HepG2 (cell line): ENCODE results near the gene S100A13. TPM values are rescaled to one million over a fixed set of nuclear protein-coding genes. Genes with fewer than 3 reads are reported as not detected.

Experiments
- AHR ChIP-seq: IDR thresholded peaks from 2 replicates; pipeline ENCODE4 v1.6.1; 2018; ENCODE audit warnings: missing genetic modification reagents, missing compliant biosample characterization
- BCL3 ChIP-seq: sonication (generic); formaldehyde crosslinking; IDR thresholded peaks from 2 replicates; pipeline ENCODE4 v1.5.1; 2020; ENCODE audit warnings: mild to moderate bottlenecking, missing genetic modification reagents, moderate library complexity
- FOXP1 ChIP-seq, 2 experiments: fragments of 450-650 bp in 1 of 2; IDR thresholded peaks; 2 replicates each; pipeline ENCODE4 v1.6.1; 2017 to 2018; ENCODE audit warnings: antibody characterized with exemption in 1 of 2
- HHEX ChIP-seq: IDR thresholded peaks from 2 replicates; pipeline ENCODE4 v1.6.1; 2016; ENCODE audit warnings: control low read depth
- PBX2 ChIP-seq: IDR thresholded peaks from 2 replicates; pipeline ENCODE4 v1.6.1; 2016; ENCODE audit warnings: control low read depth
- PCBP2 ChIP-seq: fragments of 200-400 bp; formaldehyde crosslinking; optimal IDR thresholded peaks from 2 replicates; pipeline ENCODE3; 2018; ENCODE audit warnings: low read length, low read depth; ENCODE audit not compliant: poor library complexity, severe bottlenecking
- POGZ ChIP-seq: sonication (generic); formaldehyde crosslinking; IDR thresholded peaks from 2 replicates; pipeline ENCODE4 v1.4.0; 2020; ENCODE audit warnings: mild to moderate bottlenecking, missing genetic modification reagents
- RFXAP ChIP-seq: sonication (generic); formaldehyde crosslinking; IDR thresholded peaks from 2 replicates; pipeline ENCODE4 v1.4.0; 2020; ENCODE audit warnings: missing genetic modification reagents, borderline replicate concordance
- TOPORS ChIP-seq: sonication (generic); formaldehyde crosslinking; IDR thresholded peaks from 2 replicates; pipeline ENCODE4 v1.8.0; 2023; ENCODE audit warnings: mild to moderate bottlenecking, missing genetic modification reagents
- TP53 ChIP-seq: sonication (generic); formaldehyde crosslinking; conservative IDR thresholded peaks from 2 replicates; pipeline ENCODE4 v1.4.0; 2020; ENCODE audit warnings: missing genetic modification reagents
- ZBTB21 ChIP-seq: sonication (generic); formaldehyde crosslinking; IDR thresholded peaks from 2 replicates; pipeline ENCODE4 v1.4.0; 2020; ENCODE audit warnings: missing genetic modification reagents
- ZBTB26 ChIP-seq: IDR thresholded peaks from 2 replicates; pipeline ENCODE4 v1.6.1; 2016; ENCODE audit warnings: missing compliant biosample characterization, missing genetic modification reagents, borderline replicate concordance
- ZNF644 ChIP-seq: IDR thresholded peaks from 2 replicates; pipeline ENCODE4 v1.6.1; 2016; ENCODE audit warnings: low read depth
- ZSCAN25 ChIP-seq: sonication (generic); formaldehyde crosslinking; IDR thresholded peaks from 2 replicates; pipeline ENCODE4 v1.8.0; 2022; ENCODE audit warnings: mild to moderate bottlenecking, missing genetic modification reagents
- polyA plus RNA-seq, 8 experiments: library from polyadenylated mRNA; depleted of rRNA in 3 of 8; stranded (reverse) in 7 of 8; unstranded in 1 of 8; fragments of >200 nt; fragmentation: Illumina TruSeq in 4 of 8; extraction: Trizol in 4 of 8; gene quantifications; 2 replicates each; pipeline versions ENCODE4 v1.2.1 to v1.2.3, GENCODE V29; 2011 to 2016; ENCODE audit warnings: low read depth in 4 of 8, missing spikeins in 1 of 8, mixed read lengths in 1 of 8; ENCODE audit not compliant: insufficient read depth in 1 of 8
- total RNA-seq, 5 experiments: library from RNA; depleted of rRNA; stranded (reverse); fragments of >200 nt; fragmentation: Illumina TruSeq; extraction: Trizol; gene quantifications; 2 replicates each; pipeline ENCODE4 v1.2.3, GENCODE V29; 2016; ENCODE audit warnings: low read depth in 1 of 5
- TF ChIP-seq, protein P1 (sequence below): IDR thresholded peaks from 2 replicates; pipeline ENCODE4 v1.6.1; 2016
- TF ChIP-seq, protein P2 (sequence below): sonication (generic); formaldehyde crosslinking; IDR thresholded peaks from 2 replicates; pipeline ENCODE4 v1.4.0; 2020; ENCODE audit warnings: missing genetic modification reagents
- TF ChIP-seq, protein P3 (sequence below): sonication (generic); formaldehyde crosslinking; IDR thresholded peaks from 2 replicates; pipeline ENCODE4 v1.5.1; 2020; ENCODE audit warnings: mild to moderate bottlenecking, missing genetic modification reagents, borderline replicate concordance

Gene S100A13
- total and polyA plus RNA-seq, 2 of the 13 experiments (the other 11 are each of a cell fraction or from before 2014, with no cell fraction given), result 89.5 to 172 TPM

- TF ChIP-seq, protein P1, sequence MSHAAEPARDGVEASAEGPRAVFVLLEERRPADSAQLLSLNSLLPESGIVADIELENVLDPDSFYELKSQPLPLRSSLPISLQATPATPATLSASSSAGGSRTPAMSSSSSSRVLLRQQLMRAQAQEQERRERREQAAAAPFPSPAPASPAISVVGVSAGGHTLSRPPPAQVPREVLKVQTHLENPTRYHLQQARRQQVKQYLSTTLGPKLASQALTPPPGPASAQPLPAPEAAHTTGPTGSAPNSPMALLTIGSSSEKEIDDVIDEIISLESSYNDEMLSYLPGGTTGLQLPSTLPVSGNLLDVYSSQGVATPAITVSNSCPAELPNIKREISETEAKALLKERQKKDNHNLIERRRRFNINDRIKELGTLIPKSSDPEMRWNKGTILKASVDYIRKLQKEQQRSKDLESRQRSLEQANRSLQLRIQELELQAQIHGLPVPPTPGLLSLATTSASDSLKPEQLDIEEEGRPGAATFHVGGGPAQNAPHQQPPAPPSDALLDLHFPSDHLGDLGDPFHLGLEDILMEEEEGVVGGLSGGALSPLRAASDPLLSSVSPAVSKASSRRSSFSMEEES (CRISPR knock-in tag), result no peak
- TF ChIP-seq AHR (CRISPR knock-in tag) (no peak), ZSCAN25 (CRISPR knock-in tag) (peak; percentile 50; the same call in 1 of the 2 replicates), HHEX (no peak), FOXP1 (IDR thresholded peaks at IDR 0.05) (no peak), FOXP1 (CRISPR knock-in tag; IDR thresholded peaks at IDR 0.05) (0 out of 2 replicates have a peak, but pooled peaks have one; percentile 14), TP53 (no peak), TOPORS (CRISPR knock-in tag) (no peak), BCL3 (0 out of 2 replicates have a peak, but pooled peaks have one; percentile 1), ZBTB21 (CRISPR knock-in tag) (no peak), POGZ (0 out of 2 replicates have a peak, but pooled peaks have one; percentile 31), PCBP2 (no peak), ZBTB26 (no peak), ZNF644 (CRISPR knock-in tag) (no peak), RFXAP (CRISPR knock-in tag) (no peak), PBX2 (CRISPR knock-in tag) (no peak)
- TF ChIP-seq, protein P2, sequence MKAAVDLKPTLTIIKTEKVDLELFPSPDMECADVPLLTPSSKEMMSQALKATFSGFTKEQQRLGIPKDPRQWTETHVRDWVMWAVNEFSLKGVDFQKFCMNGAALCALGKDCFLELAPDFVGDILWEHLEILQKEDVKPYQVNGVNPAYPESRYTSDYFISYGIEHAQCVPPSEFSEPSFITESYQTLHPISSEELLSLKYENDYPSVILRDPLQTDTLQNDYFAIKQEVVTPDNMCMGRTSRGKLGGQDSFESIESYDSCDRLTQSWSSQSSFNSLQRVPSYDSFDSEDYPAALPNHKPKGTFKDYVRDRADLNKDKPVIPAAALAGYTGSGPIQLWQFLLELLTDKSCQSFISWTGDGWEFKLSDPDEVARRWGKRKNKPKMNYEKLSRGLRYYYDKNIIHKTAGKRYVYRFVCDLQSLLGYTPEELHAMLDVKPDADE (CRISPR knock-in tag), result no peak
- TF ChIP-seq, protein P3, sequence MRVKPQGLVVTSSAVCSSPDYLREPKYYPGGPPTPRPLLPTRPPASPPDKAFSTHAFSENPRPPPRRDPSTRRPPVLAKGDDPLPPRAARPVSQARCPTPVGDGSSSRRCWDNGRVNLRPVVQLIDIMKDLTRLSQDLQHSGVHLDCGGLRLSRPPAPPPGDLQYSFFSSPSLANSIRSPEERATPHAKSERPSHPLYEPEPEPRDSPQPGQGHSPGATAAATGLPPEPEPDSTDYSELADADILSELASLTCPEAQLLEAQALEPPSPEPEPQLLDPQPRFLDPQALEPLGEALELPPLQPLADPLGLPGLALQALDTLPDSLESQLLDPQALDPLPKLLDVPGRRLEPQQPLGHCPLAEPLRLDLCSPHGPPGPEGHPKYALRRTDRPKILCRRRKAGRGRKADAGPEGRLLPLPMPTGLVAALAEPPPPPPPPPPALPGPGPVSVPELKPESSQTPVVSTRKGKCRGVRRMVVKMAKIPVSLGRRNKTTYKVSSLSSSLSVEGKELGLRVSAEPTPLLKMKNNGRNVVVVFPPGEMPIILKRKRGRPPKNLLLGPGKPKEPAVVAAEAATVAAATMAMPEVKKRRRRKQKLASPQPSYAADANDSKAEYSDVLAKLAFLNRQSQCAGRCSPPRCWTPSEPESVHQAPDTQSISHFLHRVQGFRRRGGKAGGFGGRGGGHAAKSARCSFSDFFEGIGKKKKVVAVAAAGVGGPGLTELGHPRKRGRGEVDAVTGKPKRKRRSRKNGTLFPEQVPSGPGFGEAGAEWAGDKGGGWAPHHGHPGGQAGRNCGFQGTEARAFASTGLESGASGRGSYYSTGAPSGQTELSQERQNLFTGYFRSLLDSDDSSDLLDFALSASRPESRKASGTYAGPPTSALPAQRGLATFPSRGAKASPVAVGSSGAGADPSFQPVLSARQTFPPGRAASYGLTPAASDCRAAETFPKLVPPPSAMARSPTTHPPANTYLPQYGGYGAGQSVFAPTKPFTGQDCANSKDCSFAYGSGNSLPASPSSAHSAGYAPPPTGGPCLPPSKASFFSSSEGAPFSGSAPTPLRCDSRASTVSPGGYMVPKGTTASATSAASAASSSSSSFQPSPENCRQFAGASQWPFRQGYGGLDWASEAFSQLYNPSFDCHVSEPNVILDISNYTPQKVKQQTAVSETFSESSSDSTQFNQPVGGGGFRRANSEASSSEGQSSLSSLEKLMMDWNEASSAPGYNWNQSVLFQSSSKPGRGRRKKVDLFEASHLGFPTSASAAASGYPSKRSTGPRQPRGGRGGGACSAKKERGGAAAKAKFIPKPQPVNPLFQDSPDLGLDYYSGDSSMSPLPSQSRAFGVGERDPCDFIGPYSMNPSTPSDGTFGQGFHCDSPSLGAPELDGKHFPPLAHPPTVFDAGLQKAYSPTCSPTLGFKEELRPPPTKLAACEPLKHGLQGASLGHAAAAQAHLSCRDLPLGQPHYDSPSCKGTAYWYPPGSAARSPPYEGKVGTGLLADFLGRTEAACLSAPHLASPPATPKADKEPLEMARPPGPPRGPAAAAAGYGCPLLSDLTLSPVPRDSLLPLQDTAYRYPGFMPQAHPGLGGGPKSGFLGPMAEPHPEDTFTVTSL (CRISPR knock-in tag), result no peak
Observed at GRCh38 chr1:153626904-153627714, at the start of gene S100A13 (continued).
